Nucleus accumbens (tissue), 56 donors: ENCODE results near the gene LRRC47.

ENCODE experiments used
- DNase-seq, 56 donors: peaks; one replicate each; lab custom pipeline; 2025; lab: John Stamatoyannopoulos, UW

LRRC47 gene

GRCh38 chr1:3736708-3737107 lies 59.6 kb downstream of the LRRC47 start:
- DNase-seq: no peak

- DNase-seq: no peak
These were observed 60.2 kb downstream of the LRRC47 start for GRCh38 chr1:3736131-3736561.

- DNase-seq: no peak
These were observed 60.6 kb downstream of the LRRC47 start for GRCh38 chr1:3735688-3736087.

GRCh38 chr1:3735027-3735681 lies 61.1 kb downstream of the LRRC47 start:
- DNase-seq: no peak

- no peak for DNase-seq
These were observed 61.7 kb downstream of the LRRC47 start for GRCh38 chr1:3734602-3735001.

GRCh38 chr1:3733883-3734589 lies 62.3 kb downstream of the LRRC47 start:
- DNase-seq: no peak

- DNase-seq: no peak
These were observed 63.0 kb downstream of the LRRC47 start for GRCh38 chr1:3733094-3733882.

- DNase-seq: no peak
These were observed 63.7 kb downstream of the LRRC47 start for GRCh38 chr1:3732434-3733093.

- peak in 35 of 56 donors; percentile 6 to 65 (median 30) for DNase-seq
These were observed 64.5 kb downstream of the LRRC47 start for GRCh38 chr1:3731583-3732433.

- no peak for DNase-seq
These were observed 65.6 kb downstream of the LRRC47 start for GRCh38 chr1:3730543-3731247.

- DNase-seq: no peak
These were observed 66.4 kb downstream of the LRRC47 start for GRCh38 chr1:3729594-3730542.
